ENCODE data around the gene PRPSAP1. TPM values are rescaled to one million over a fixed set of nuclear protein-coding genes. Genes with fewer than 3 reads are reported as not detected.

PRPSAP1 gene
- total RNA-seq, 2 experiments from 2014 or later: 28.1 to 29.9 TPM

DNA sequence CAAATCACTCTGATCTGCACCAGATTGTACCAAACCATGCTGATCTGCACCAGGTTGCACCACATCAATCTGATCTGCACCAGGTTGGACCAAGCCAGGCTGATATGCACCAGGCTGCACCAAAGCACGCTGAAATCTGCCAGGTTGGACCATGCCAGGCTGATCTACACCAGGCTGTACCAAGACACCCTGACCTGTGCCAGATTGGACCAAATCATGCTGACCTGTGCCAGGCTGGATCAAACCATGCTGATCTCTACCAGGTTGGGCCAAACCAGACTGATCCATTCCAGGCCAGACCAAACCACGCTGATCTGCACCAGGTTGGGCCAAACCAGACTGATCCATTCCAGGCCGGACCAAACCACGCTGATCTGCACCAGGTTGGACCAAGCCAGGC lies 61.1 kb downstream of the PRPSAP1 start:
- Mint-ChIP-seq H3K4me3 (no peak overlapping the region), H3K27ac (no peak overlapping the region), H3K4me1 (ENCODE audit: low read depth) (no peaks in the 10 kb centered on the region), H3K9me3 (no peaks in the 10 kb centered on the region), H3K36me3 (ENCODE audit: low read depth) (no peaks in the 10 kb centered on the region), H3K27me3 (no peaks in the 10 kb centered on the region)
- TF ChIP-seq, protein P1, sequence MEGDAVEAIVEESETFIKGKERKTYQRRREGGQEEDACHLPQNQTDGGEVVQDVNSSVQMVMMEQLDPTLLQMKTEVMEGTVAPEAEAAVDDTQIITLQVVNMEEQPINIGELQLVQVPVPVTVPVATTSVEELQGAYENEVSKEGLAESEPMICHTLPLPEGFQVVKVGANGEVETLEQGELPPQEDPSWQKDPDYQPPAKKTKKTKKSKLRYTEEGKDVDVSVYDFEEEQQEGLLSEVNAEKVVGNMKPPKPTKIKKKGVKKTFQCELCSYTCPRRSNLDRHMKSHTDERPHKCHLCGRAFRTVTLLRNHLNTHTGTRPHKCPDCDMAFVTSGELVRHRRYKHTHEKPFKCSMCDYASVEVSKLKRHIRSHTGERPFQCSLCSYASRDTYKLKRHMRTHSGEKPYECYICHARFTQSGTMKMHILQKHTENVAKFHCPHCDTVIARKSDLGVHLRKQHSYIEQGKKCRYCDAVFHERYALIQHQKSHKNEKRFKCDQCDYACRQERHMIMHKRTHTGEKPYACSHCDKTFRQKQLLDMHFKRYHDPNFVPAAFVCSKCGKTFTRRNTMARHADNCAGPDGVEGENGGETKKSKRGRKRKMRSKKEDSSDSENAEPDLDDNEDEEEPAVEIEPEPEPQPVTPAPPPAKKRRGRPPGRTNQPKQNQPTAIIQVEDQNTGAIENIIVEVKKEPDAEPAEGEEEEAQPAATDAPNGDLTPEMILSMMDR (IDR thresholded peaks at IDR 0.05): no peak
- no peak for ATAC-seq
- POLR2A ChIA-PET: no interaction called here
- CTCF ChIA-PET: no interaction called here
- intact Hi-C loops (cut with micrococcal nuclease): no loop called here
- no peak for DNase-seq

DNA sequence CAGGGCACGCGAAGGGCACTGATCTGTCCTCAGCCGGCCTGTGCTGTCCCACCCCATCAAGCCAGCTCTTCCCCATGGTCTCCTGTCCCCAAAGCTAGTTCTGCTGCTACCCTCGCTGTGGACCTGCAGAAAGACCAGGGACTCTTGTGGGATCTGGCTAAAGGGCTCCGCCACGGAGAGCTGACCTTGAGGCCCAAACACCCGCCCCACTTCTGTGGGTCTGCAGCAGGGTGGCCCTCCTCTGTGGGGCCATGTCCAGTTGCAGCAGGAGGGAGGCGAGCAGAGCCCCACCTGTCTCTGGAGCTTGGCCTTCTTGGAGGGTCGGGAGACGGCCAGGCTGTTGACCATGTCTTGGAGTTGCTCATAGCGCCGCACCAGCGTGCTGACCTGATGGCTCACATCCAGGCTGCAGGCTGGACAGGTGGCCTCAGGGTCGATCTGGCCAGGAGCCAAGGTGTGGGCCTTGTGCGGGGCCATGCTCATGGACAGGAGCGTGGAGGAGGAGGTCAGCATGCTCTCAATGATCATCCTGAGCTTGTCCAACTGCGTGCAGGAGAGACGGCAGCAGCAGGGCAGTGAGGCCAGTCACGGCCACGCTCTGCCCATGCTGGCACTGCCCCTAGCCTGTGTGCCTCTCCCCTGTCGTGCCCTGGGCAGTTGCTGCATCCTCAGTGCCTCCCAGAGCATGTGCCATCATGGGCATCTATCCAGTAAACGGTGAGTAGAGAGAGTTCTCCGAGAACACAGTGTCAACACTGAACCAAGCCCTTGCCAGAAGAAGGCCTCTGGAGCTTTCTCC lies 71.9 kb downstream of the PRPSAP1 start:
- no peak overlapping the region for H3K27ac Mint-ChIP-seq
- intact Hi-C loops (cut with micrococcal nuclease): no loop called here
- no peak overlapping the region for H3K4me3 Mint-ChIP-seq
- no peak for DNase-seq
- POLR2A ChIA-PET: interaction anchor here (0.8 to 1.6 kb wide), 5 partner anchors 10 to 214 kb away, joined by 3 to 4 read pairs (median 3); no protein-coding TSS in a partner anchor
- H3K9me3 Mint-ChIP-seq: no peaks in the 10 kb centered on the region
- H3K36me3 Mint-ChIP-seq (ENCODE audit: low read depth): no peaks in the 10 kb centered on the region
- no peak for ATAC-seq
- no peaks in the 10 kb centered on the region for H3K27me3 Mint-ChIP-seq
- CTCF ChIA-PET: interaction anchor here (1.1 to 7.4 kb wide), 6 partner anchors 10 to 268 kb away, joined by 3 to 236 read pairs (median 26); no protein-coding TSS in a partner anchor
- TF ChIP-seq, protein P1 (IDR thresholded peaks at IDR 0.05): no peak
- H3K4me1 Mint-ChIP-seq (ENCODE audit: low read depth): peaks cover 7% of the 10 kb centered on the region

DNA sequence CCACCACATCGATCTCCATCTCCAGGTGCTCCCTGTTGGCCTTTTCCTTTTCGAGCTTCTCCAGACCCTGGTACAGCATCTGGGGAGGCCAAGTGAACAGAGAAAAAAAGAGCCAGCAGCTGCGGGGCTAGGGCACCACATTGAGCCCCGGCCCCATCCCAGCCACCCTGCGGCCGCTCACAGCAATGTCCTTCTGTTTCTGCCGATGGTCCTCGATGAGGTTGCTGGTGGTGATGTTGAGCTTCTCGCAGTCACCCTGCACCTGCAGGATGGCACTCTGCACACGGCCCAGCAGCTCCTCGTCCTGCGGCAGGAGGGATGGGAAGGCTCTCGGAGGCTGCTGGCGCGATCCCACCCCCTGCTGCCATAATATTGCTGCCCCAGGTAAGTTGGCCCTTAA lies 73.1 kb downstream of the PRPSAP1 start:
- no peak overlapping the region for H3K27ac Mint-ChIP-seq
- intact Hi-C loops (cut with micrococcal nuclease): no loop called here

DNA sequence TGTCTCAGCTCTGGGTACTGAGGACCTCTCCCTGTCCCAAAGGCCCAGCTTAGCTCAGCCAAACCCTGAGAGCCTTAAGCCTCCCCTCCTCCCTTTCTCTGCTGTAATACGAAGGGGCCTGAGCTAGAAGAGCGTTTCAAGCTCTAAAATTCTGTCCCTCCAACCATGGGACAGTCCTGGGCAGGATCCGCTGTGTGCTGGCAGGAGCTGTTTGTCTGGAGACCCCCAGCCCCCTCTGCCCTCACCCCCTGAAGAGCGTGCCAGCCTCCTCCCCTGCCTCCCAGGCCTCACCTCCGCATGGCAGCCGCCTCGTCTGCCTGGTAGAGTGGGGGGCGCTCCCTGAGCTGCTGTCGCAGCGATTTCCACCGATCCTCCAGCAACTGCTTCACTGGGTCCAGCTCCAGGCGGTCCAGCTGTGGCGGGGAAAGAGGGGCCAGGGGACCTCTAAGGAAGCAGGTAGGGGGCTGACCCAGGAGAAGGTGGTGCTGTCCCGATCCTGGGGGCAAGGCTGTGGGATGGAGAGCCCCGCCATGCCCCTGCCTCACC lies 73.9 kb downstream of the PRPSAP1 start:
- H3K27ac Mint-ChIP-seq: no peak overlapping the region
- TF ChIP-seq, protein P1 (IDR thresholded peaks at IDR 0.05): no peak
- ChIA-PET CTCF (interaction anchor here (0.6 to 7.4 kb wide), 79 partner anchors 8 to 387 kb away, joined by 3 to 236 read pairs (median 5); partner anchors contain the start of genes CDK3, EXOC7, FOXJ1 and SPHK1), POLR2A (interaction anchor here (0.7 to 28.3 kb wide), 15 partner anchors 8 to 197 kb away, joined by 3 to 960 read pairs (median 4); partner anchors contain the start of genes FOXJ1, RNF157 and UBALD2)
- DNase-seq: no peak
- peaks cover 20% of the 10 kb centered on the region for H3K4me1 Mint-ChIP-seq (ENCODE audit: low read depth)
- intact Hi-C loops (cut with micrococcal nuclease): loop anchor here (2.0 kb wide), 1 partner anchor 159 kb away; no protein-coding TSS in a partner anchor
- no peaks in the 10 kb centered on the region for H3K36me3 Mint-ChIP-seq (ENCODE audit: low read depth)
- ATAC-seq: no peak
- no peaks in the 10 kb centered on the region for H3K9me3 Mint-ChIP-seq
- no peaks in the 10 kb centered on the region for H3K27me3 Mint-ChIP-seq
- H3K4me3 Mint-ChIP-seq: no peak overlapping the region

More for the DNA sequence above, 73.1 kb downstream of the PRPSAP1 start:
- Mint-ChIP-seq H3K36me3 (ENCODE audit: low read depth) (no peaks in the 10 kb centered on the region), H3K9me3 (no peaks in the 10 kb centered on the region), H3K27me3 (no peaks in the 10 kb centered on the region), H3K4me3 (no peak overlapping the region), H3K4me1 (ENCODE audit: low read depth) (peaks cover 15% of the 10 kb centered on the region)
- DNase-seq (no peak), ATAC-seq (no peak)
- ChIA-PET CTCF (interaction anchor here (1.0 to 7.4 kb wide), 24 partner anchors 8 to 355 kb away, joined by 3 to 236 read pairs (median 10); partner anchors contain the start of genes CDK3 and UBALD2), POLR2A (interaction anchor here (0.9 to 28.3 kb wide), 9 partner anchors 9 to 198 kb away, joined by 3 to 960 read pairs (median 4); partner anchors contain the start of genes RNF157 and UBALD2)
- TF ChIP-seq, protein P1 (IDR thresholded peaks at IDR 0.05): no peak

All from activated CD8-positive, alpha-beta T cell treated with anti-CD3 and anti-CD28 coated beads for 36 hours (primary cell).